Measurements from ENCODE around the gene MACROD2.

DNA sequence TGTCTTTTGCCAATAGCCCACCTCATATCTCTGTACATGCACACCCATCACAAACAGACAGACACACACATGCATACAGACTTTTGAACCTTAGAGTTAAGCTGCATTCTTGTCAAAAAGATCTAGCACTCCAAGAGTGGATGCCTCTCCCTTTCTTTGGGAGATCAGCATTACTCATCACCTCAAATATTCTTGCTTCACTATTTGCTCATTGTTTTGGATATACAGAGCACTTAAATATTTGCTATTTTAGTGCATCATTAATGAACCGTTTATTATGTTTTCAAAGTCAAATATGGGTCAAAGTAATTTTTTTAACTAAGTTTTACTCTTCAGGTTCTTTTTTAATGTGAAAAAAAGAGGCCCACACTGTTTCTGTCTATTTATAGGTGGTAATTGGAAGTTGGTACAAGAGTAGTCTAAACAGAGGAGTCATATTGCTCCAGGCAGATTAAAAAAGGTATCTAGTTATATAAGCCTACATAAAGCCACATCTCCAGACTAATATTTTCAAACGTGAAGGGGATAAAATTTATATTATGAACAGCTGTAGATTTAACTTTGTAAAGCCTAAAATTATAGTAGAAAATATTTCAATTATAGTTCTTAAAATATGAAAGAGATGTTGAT is 239.5 kb downstream of the MACROD2 start:
- TF ChIP-seq, protein P1, sequence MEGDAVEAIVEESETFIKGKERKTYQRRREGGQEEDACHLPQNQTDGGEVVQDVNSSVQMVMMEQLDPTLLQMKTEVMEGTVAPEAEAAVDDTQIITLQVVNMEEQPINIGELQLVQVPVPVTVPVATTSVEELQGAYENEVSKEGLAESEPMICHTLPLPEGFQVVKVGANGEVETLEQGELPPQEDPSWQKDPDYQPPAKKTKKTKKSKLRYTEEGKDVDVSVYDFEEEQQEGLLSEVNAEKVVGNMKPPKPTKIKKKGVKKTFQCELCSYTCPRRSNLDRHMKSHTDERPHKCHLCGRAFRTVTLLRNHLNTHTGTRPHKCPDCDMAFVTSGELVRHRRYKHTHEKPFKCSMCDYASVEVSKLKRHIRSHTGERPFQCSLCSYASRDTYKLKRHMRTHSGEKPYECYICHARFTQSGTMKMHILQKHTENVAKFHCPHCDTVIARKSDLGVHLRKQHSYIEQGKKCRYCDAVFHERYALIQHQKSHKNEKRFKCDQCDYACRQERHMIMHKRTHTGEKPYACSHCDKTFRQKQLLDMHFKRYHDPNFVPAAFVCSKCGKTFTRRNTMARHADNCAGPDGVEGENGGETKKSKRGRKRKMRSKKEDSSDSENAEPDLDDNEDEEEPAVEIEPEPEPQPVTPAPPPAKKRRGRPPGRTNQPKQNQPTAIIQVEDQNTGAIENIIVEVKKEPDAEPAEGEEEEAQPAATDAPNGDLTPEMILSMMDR (IDR thresholded peaks at IDR 0.05), result no peak
- no peak for TF ChIP-seq EP300 (IDR thresholded peaks at IDR 0.05)
